H1 (cell line): ENCODE measurements around the gene STX19. TPM values are rescaled to one million over a fixed set of nuclear protein-coding genes. Genes with fewer than 3 reads are reported as not detected.

Source experiments
- CTCF ChIA-PET: fragments of 300-600 bp; sonication (Branson Sonifier 250); formaldehyde crosslinking; loops from one replicate; lab custom pipeline; 2021; ENCODE audit not compliant: partially characterized antibody; lab: Charles Lee
- POLR2A ChIA-PET: fragments of 300-600 bp; sonication (Branson Sonifier 250); formaldehyde crosslinking; loops from one replicate; lab custom pipeline; 2021; ENCODE audit warnings: inconsistent platforms; ENCODE audit not compliant: partially characterized antibody; lab: Charles Lee
- DNase-seq, 2 experiments: peaks; one replicate each; pipeline versions ENCODE4 v3.0.0 to v3.0.0-alpha.2; 2010 to 2022; ENCODE audit warnings: low spot score in 2 of 2, low read depth in 1 of 2, mixed read lengths in 1 of 2
- FAIRE-seq: peaks from 2 replicates; lab custom pipeline; 2011; peaks lifted over from hg19 to GRCh38; lab: Jason Lieb, UNC
- H2AFZ ChIP-seq: 2 replicates; pipeline ENCODE4 v1.8.1; 2012; ENCODE audit warnings: low read length, inconsistent platforms
- H2AK5ac ChIP-seq: 2 replicates; pipeline ENCODE4 v1.6.1; 2013; ENCODE audit warnings: low read depth, low read length
- H2BK120ac ChIP-seq: replicated peaks from 2 replicates; pipeline ENCODE3; 2013; ENCODE audit warnings: low read depth, low read length, inconsistent platforms
- H2BK12ac ChIP-seq: 2 replicates; pipeline ENCODE4 v1.6.1; 2013; ENCODE audit warnings: low read depth, low read length
- H2BK15ac ChIP-seq: 2 replicates; pipeline ENCODE4 v1.6.1; 2013; ENCODE audit warnings: low read length
- H2BK20ac ChIP-seq: 2 replicates; pipeline ENCODE4 v1.6.1; 2013; ENCODE audit warnings: low read length
- H2BK5ac ChIP-seq: 2 replicates; pipeline ENCODE4 v1.6.1; 2013; ENCODE audit warnings: low read depth, low read length
- H3K14ac ChIP-seq: 2 replicates; pipeline ENCODE4 v1.6.1; 2013; ENCODE audit warnings: inconsistent platforms; ENCODE audit not compliant: insufficient read length
- H3K18ac ChIP-seq: 2 replicates; pipeline ENCODE4 v1.6.1; 2013; ENCODE audit warnings: low read length; ENCODE audit errors: extremely low read depth
- H3K23ac ChIP-seq: 2 replicates; pipeline ENCODE4 v1.6.1; 2013; ENCODE audit warnings: inconsistent platforms; ENCODE audit not compliant: insufficient read length
- H3K23me2 ChIP-seq: 2 replicates; pipeline ENCODE4 v1.6.1; 2013; ENCODE audit warnings: low read depth, low read length
- H3K27ac ChIP-seq: 2 replicates; pipeline ENCODE4 v1.6.1; 2011; ENCODE audit warnings: low read depth, low read length, inconsistent platforms
- H3K27me3 ChIP-seq, 4 experiments: replicated peaks in 1 of 4; 1 replicate in 1 of 4; 2 replicates in 3 of 4; pipeline versions ENCODE4 v1.6.1 to v1.8.1; 2011 to 2013; ENCODE audit warnings: low read length in 3 of 4, mild to moderate bottlenecking in 3 of 4, inconsistent platforms in 2 of 4, mixed read lengths in 2 of 4, moderate library complexity in 1 of 4; ENCODE audit not compliant: control insufficient read depth in 3 of 4, insufficient read depth in 3 of 4; ENCODE audit errors: extremely low read depth in 1 of 4
- H3K36me3 ChIP-seq, 4 experiments: 2 replicates each; pipeline versions ENCODE4 v1.6.1 to v1.8.1; 2011 to 2013; ENCODE audit warnings: mild to moderate bottlenecking in 4 of 4, low read length in 3 of 4, moderate library complexity in 2 of 4, control low read depth in 1 of 4, inconsistent platforms in 1 of 4; ENCODE audit not compliant: insufficient read depth in 4 of 4, control insufficient read depth in 2 of 4
- H3K4ac ChIP-seq: replicated peaks from 2 replicates; pipeline ENCODE3; 2013; ENCODE audit warnings: low read length, low read depth, mixed read lengths, inconsistent platforms; ENCODE audit not compliant: insufficient read length
- H3K4me1 ChIP-seq, 4 experiments: replicated peaks in 1 of 4; 1 replicate in 1 of 4; 2 replicates in 3 of 4; pipeline versions ENCODE4 v1.6.1 to v1.8.1; 2011 to 2013; ENCODE audit warnings: low read length in 3 of 4, inconsistent platforms in 2 of 4, mixed read lengths in 1 of 4; ENCODE audit not compliant: insufficient read depth in 4 of 4, control insufficient read depth in 3 of 4
- H3K4me2 ChIP-seq, 2 experiments: 2 replicates each; pipeline versions ENCODE4 v1.6.1 to v1.8.1; 2011 to 2013; ENCODE audit warnings: low read depth in 2 of 2, low read length in 2 of 2, control low read depth in 1 of 2, inconsistent platforms in 1 of 2, mild to moderate bottlenecking in 1 of 2; ENCODE audit not compliant: insufficient read depth in 1 of 2
- H3K4me3 ChIP-seq, 4 experiments: fragments of 200-600, 300-600 bp in 1 of 4; sonication (generic), shearing (Covaris generic), sonication (Bioruptor Twin) in 1 of 4; 2 replicates each; pipeline versions ENCODE4 v1.5.1 to v1.8.1; 2011 to 2016; ENCODE audit warnings: low read length in 4 of 4, low read depth in 3 of 4, control low read depth in 2 of 4, inconsistent platforms in 2 of 4, mild to moderate bottlenecking in 2 of 4, mixed read lengths in 1 of 4, moderate library complexity in 1 of 4; ENCODE audit not compliant: insufficient read depth in 2 of 4; ENCODE audit errors: extremely low read depth in 1 of 4
- H3K56ac ChIP-seq: replicated peaks from 2 replicates; pipeline ENCODE3; 2013; ENCODE audit warnings: low read depth, mild to moderate bottlenecking, mixed read lengths, low read length, inconsistent platforms; ENCODE audit not compliant: insufficient read length
- H3K79me1 ChIP-seq: 2 replicates; pipeline ENCODE4 v1.6.1; 2013; ENCODE audit warnings: low read depth, low read length, control low read depth
- H3K79me2 ChIP-seq, 2 experiments: 2 replicates each; pipeline versions ENCODE4 v1.6.1 to v1.8.1; 2012 to 2013; ENCODE audit warnings: low read length in 2 of 2, mild to moderate bottlenecking in 2 of 2, inconsistent platforms in 1 of 2; ENCODE audit not compliant: insufficient read depth in 2 of 2, control insufficient read depth in 1 of 2
- H3K9ac ChIP-seq, 4 experiments: replicated peaks in 1 of 4; 1 replicate in 1 of 4; 2 replicates in 3 of 4; pipeline versions ENCODE4 v1.6.1 to v1.8.1; 2011 to 2013; ENCODE audit warnings: low read depth in 3 of 4, low read length in 3 of 4, control low read depth in 2 of 4, mild to moderate bottlenecking in 2 of 4, moderate library complexity in 2 of 4, inconsistent platforms in 1 of 4; ENCODE audit errors: extremely low read depth in 1 of 4
- H3K9me3 ChIP-seq, 2 experiments: 2 replicates each; pipeline versions ENCODE4 v1.6.1 to v1.8.1; 2012 to 2013; ENCODE audit warnings: mild to moderate bottlenecking in 2 of 2, moderate library complexity in 2 of 2, control low read depth in 1 of 2, inconsistent platforms in 1 of 2, low read depth in 1 of 2, low read length in 1 of 2, mixed read lengths in 1 of 2; ENCODE audit not compliant: insufficient read depth in 2 of 2
- H4K20me1 ChIP-seq, 2 experiments: replicated peaks in 1 of 2; 2 replicates each; pipeline versions ENCODE3 to v1.8.1; 2011 to 2013; ENCODE audit warnings: inconsistent platforms in 2 of 2, low read length in 2 of 2, mild to moderate bottlenecking in 1 of 2; ENCODE audit not compliant: insufficient read depth in 2 of 2, control insufficient read depth in 1 of 2
- H4K5ac ChIP-seq: 2 replicates; pipeline ENCODE4 v1.6.1; 2013; ENCODE audit warnings: low read length, low read depth, mixed read lengths, inconsistent platforms; ENCODE audit not compliant: insufficient read length
- H4K8ac ChIP-seq: 2 replicates; pipeline ENCODE4 v1.8.0; 2013; ENCODE audit warnings: mild to moderate bottlenecking, moderate library complexity, low read length, inconsistent platforms; ENCODE audit not compliant: insufficient read depth; ENCODE audit errors: extremely low read depth
- H4K91ac ChIP-seq: replicated peaks from 2 replicates; pipeline ENCODE3; 2013; ENCODE audit warnings: low read length, mixed read lengths, inconsistent platforms; ENCODE audit not compliant: insufficient read length
- KDM5A ChIP-seq: fragments of 200-600 bp; IDR thresholded peaks from 2 replicates; pipeline ENCODE4 v1.7.1; 2012; ENCODE audit warnings: mild to moderate bottlenecking, low read length, inconsistent platforms, mixed read lengths
- TCF12 ChIP-seq: IDR thresholded peaks from 2 replicates; pipeline ENCODE4 v1.6.1; 2011; ENCODE audit warnings: low read depth, mild to moderate bottlenecking, low read length
- WGBS, 2 experiments: shearing (Covaris generic) in 1 of 2; methylation state at CpG; one replicate each; pipeline versions ENCODE4 v1.1.6 to v1.1.7; 2013 to 2015; ENCODE audit warnings: low lambda C conversion rate in 2 of 2, mixed read lengths in 2 of 2, inconsistent platforms in 1 of 2, low coverage in 1 of 2, missing lambda C conversion rate in 1 of 2; ENCODE audit not compliant: insufficient replicate concordance in 2 of 2, insufficient coverage in 1 of 2, insufficient read length in 1 of 2; ENCODE audit errors: extremely low coverage in 1 of 2, missing lambda C conversion rate in 1 of 2; 5-methylcytosine and 5-hydroxymethylcytosine counted together
- polyA plus RNA-seq, 7 experiments: library from polyadenylated mRNA; depleted of rRNA in 3 of 7; stranded (reverse) in 5 of 7; unstranded in 2 of 7; fragments of >200 nt in 5 of 7; fragments of 200-250 nt in 2 of 7; gene quantifications; 1 replicate in 5 of 7; 2 replicates in 1 of 7; 4 replicates in 1 of 7; pipeline versions ENCODE4 v1.2.1 to v1.2.3, GENCODE V29; 2011 to 2013; ENCODE audit warnings: missing spikeins in 2 of 7, mixed read lengths in 2 of 7
- total RNA-seq: library from RNA; stranded (reverse); fragmentation: NEBNext Ultra II Directional; extraction: Animal tissue kit (Norgen Biotek cat#: 25700); gene quantifications from 2 replicates; pipeline ENCODE4 v1.2.1, GENCODE V29; 2021

The STX19 gene
- total and polyA plus RNA-seq, 2 of the 8 experiments (the other 6 are each of a cell fraction or from before 2014, with no cell fraction given), result not detected

GRCh38 chr3:94049267-94049666, 20.9 kb upstream of the STX19 start:
- ChIA-PET POLR2A (no interaction called here), CTCF (interaction anchor here (0.7 to 1.4 kb wide), 3 partner anchors 12 to 14 kb away, joined by 3 to 5 read pairs (median 4); partner anchors contain the start of genes DHFR2 and NSUN3)
- Histone ChIP-seq H2BK5ac (no peak overlapping the region), H2BK15ac (no peak overlapping the region), H4K8ac (no peak overlapping the region), H3K4me3 (no peak overlapping the region), H3K27ac (no peak overlapping the region), H3K4me1 (no peaks in the 10 kb centered on the region), H2AK5ac (no peak overlapping the region), H3K18ac (no peak overlapping the region), H4K5ac (no peak overlapping the region), H3K79me1 (no peaks in the 10 kb centered on the region), H3K9ac (no peak overlapping the region), H2BK20ac (no peak overlapping the region), H2BK120ac (no peak overlapping the region), H3K27me3 (no peaks in the 10 kb centered on the region), H3K23me2 (no peaks in the 10 kb centered on the region), H3K56ac (no peak overlapping the region), H4K91ac (no peak overlapping the region), H4K20me1 (no peaks in the 10 kb centered on the region)
- WGBS, 2 experiments, result 87% methylated on average over 2 of the region's 2 CpGs; no CpG with 5 or more reads in 1 of the 2 experiments
- FAIRE-seq, result no peak
- no peak for DNase-seq
- TF ChIP-seq TCF12, result no peak
- no peak for TF ChIP-seq KDM5A
- TF ChIP-seq, all 59 proteins: peak for 0
- Histone ChIP-seq H3K4ac (no peak overlapping the region), H3K14ac (no peak overlapping the region), H3K79me2 (no peaks in the 10 kb centered on the region), H3K36me3 (peaks cover 0 to 10% (median 0%) of the 10 kb centered on the region in 4 experiments; a peak in 3 of 8 replicates), H3K4me2 (no peak overlapping the region), H3K23ac (no peak overlapping the region), H2BK12ac (no peak overlapping the region), H2AFZ (no peak overlapping the region), H3K9me3 (peaks cover 0 to 6% of the 10 kb centered on the region in 2 experiments; a peak in 2 of 4 replicates)
